HCT116 (cell line): Measurements from ENCODE around the gene DIS3L2. TPM values are rescaled to one million over a fixed set of nuclear protein-coding genes. Genes with fewer than 3 reads are reported as not detected.

Experiments used
- ATF3 ChIP-seq: IDR thresholded peaks from 2 replicates; pipeline ENCODE4 v1.6.1; 2012
- CEBPB ChIP-seq: IDR thresholded peaks from 2 replicates; pipeline ENCODE4 v1.6.1; 2012; ENCODE audit warnings: low read depth
- CTCF ChIP-seq, 3 experiments: fragments of 200-600 bp in 1 of 3; sonication (generic) in 1 of 3; IDR thresholded peaks in 2 of 3; conservative IDR thresholded peaks in 1 of 3; 2 replicates each; pipeline ENCODE4 v1.5.1; 2012 to 2017; ENCODE audit warnings: low read depth in 2 of 3, low read length in 2 of 3, antibody characterized with exemption in 1 of 3, borderline replicate concordance in 1 of 3, control low read depth in 1 of 3, mild to moderate bottlenecking in 1 of 3, mixed read lengths in 1 of 3, mixed run types in 1 of 3, moderate library complexity in 1 of 3; ENCODE audit not compliant: insufficient read depth in 1 of 3
- EGR1 ChIP-seq: IDR thresholded peaks from 2 replicates; pipeline ENCODE4 v1.6.1; 2012; ENCODE audit warnings: low read depth
- POLR2A ChIP-seq: IDR thresholded peaks from 2 replicates; pipeline ENCODE4 v1.7.0; 2011; ENCODE audit warnings: borderline replicate concordance; ENCODE audit not compliant: insufficient read depth, insufficient read length; ENCODE audit errors: extremely low read depth
- RAD21 ChIP-seq: IDR thresholded peaks from 2 replicates; pipeline ENCODE4 v1.6.1; 2012; ENCODE audit warnings: low read depth, mild to moderate bottlenecking
- REST ChIP-seq: IDR thresholded peaks from 2 replicates; pipeline ENCODE4 v1.6.1; 2012; ENCODE audit warnings: low read depth
- SIN3A ChIP-seq: IDR thresholded peaks from 2 replicates; pipeline ENCODE4 v1.6.1; 2012; ENCODE audit warnings: low read depth
- YY1 ChIP-seq: IDR thresholded peaks from 2 replicates; pipeline ENCODE4 v1.6.1; 2011; ENCODE audit warnings: low read length, low read depth, moderate library complexity, mild to moderate bottlenecking; ENCODE audit not compliant: insufficient replicate concordance; ENCODE audit errors: extremely low read depth
- ZNF274 ChIP-seq: fragments of 200-500 bp; sonication (Bioruptor generic); IDR thresholded peaks from 2 replicates; pipeline ENCODE4 v1.6.1; 2014; ENCODE audit warnings: mild to moderate bottlenecking, low read depth, low read length, inconsistent platforms
- total RNA-seq: library from RNA; stranded (reverse); gene quantifications from one replicate; pipeline ENCODE4 v1.2.1, GENCODE V29; 2021; ENCODE audit not compliant: unreplicated experiment

The DIS3L2 gene
- total RNA-seq, 1 experiment from 2014 or later = 42.5 TPM

GRCh38 chr2:232088771-232089170 is 127.3 kb downstream of the DIS3L2 start (continued):
- no peak for TF ChIP-seq CTCF (IDR thresholded peaks at IDR 0.05 in 2 of 3, conservative IDR thresholded peaks at IDR 0.05 in 1 of 3; ENCODE audit: borderline replicate concordance in 1 of 3, insufficient read depth in 1 of 3, low read depth in 2 of 3, low read length in 2 of 3)
- TF ChIP-seq SIN3A = no peak
- TF ChIP-seq ATF3 = no peak
- TF ChIP-seq CEBPB = no peak
- no peak for TF ChIP-seq YY1
- TF ChIP-seq EGR1 = no peak
- no peak for TF ChIP-seq POLR2A
- TF ChIP-seq ZNF274 = no peak
- TF ChIP-seq REST = no peak
- TF ChIP-seq RAD21 = no peak
